ENCODE data around the gene RMND1. TPM values are rescaled to one million over a fixed set of nuclear protein-coding genes. Genes with fewer than 3 reads are reported as not detected.

RMND1 gene
- total RNA-seq, 4 donors from 2014 or later, result 18.4 to 31.8 (median 27.0) TPM

- TF ChIP-seq POLR2A (IDR thresholded peaks at IDR 0.05) (no peak), EP300 (IDR thresholded peaks at IDR 0.05) (no peak)
- TF ChIP-seq, protein P1, sequence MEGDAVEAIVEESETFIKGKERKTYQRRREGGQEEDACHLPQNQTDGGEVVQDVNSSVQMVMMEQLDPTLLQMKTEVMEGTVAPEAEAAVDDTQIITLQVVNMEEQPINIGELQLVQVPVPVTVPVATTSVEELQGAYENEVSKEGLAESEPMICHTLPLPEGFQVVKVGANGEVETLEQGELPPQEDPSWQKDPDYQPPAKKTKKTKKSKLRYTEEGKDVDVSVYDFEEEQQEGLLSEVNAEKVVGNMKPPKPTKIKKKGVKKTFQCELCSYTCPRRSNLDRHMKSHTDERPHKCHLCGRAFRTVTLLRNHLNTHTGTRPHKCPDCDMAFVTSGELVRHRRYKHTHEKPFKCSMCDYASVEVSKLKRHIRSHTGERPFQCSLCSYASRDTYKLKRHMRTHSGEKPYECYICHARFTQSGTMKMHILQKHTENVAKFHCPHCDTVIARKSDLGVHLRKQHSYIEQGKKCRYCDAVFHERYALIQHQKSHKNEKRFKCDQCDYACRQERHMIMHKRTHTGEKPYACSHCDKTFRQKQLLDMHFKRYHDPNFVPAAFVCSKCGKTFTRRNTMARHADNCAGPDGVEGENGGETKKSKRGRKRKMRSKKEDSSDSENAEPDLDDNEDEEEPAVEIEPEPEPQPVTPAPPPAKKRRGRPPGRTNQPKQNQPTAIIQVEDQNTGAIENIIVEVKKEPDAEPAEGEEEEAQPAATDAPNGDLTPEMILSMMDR (IDR thresholded peaks at IDR 0.05), result no peak
- Histone ChIP-seq H3K4me1 (peaks cover 0 to 22% (median 0%) of the 10 kb centered on the region in 4 donors), H3K9me3 (no peaks in the 10 kb centered on the region), H3K27ac (peak overlapping the region in 1 of 4 donors; percentile 84), H3K27me3 (peaks cover 0 to 3% of the 10 kb centered on the region in 2 donors), H3K36me3 (no peaks in the 10 kb centered on the region), H3K4me3 (peak overlapping the region in 1 of 4 donors; percentile 72)
- no peak for DNase-seq (ENCODE audit: low spot score in 2 of 2)
- 90 to 92% methylated on average over 9 of the region's 9 CpGs for WGBS, 2 donors
These were observed 43.5 kb upstream of the RMND1 start for GRCh38 chr6:151495380-151495779.

DNA sequence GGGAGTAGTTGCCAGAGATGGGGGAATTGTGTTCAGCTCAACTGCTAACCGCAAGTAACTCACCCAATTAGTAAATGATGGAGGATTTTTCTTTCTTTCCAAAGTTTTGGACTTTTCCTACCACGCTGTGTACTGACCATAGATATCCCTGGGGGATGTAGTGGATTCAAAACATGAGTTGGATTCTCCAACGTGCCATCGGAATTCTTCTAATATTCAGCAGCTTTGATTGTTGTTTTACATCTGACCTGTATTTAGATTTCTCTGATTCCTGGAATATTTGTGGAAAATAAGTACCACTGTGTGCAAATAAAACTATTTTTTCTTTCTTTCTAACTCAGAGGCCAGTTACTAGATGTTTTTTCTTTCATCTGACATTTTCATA lies 43.0 kb upstream of the RMND1 start:
- peaks cover 0 to 3% of the 10 kb centered on the region in 2 donors for H3K27me3 ChIP-seq
- H3K36me3 ChIP-seq, result no peaks in the 10 kb centered on the region
- TF ChIP-seq POLR2A (IDR thresholded peaks at IDR 0.05), result no peak
- no peak for TF ChIP-seq EP300 (IDR thresholded peaks at IDR 0.05)
- TF ChIP-seq, protein P1 (IDR thresholded peaks at IDR 0.05), result no peak
- no peaks in the 10 kb centered on the region for H3K9me3 ChIP-seq
- no peak for DNase-seq (ENCODE audit: low spot score in 2 of 2)
- peaks cover 0 to 22% (median 0%) of the 10 kb centered on the region in 4 donors for H3K4me1 ChIP-seq
- H3K27ac ChIP-seq, result peak overlapping the region in 2 of 4 donors; percentile 51 to 84
- 11% methylated on average over 4 of the region's 4 CpGs for WGBS, 2 donors
- H3K4me3 ChIP-seq, result peak overlapping the region; percentile 44 to 72 (median 64)

DNA sequence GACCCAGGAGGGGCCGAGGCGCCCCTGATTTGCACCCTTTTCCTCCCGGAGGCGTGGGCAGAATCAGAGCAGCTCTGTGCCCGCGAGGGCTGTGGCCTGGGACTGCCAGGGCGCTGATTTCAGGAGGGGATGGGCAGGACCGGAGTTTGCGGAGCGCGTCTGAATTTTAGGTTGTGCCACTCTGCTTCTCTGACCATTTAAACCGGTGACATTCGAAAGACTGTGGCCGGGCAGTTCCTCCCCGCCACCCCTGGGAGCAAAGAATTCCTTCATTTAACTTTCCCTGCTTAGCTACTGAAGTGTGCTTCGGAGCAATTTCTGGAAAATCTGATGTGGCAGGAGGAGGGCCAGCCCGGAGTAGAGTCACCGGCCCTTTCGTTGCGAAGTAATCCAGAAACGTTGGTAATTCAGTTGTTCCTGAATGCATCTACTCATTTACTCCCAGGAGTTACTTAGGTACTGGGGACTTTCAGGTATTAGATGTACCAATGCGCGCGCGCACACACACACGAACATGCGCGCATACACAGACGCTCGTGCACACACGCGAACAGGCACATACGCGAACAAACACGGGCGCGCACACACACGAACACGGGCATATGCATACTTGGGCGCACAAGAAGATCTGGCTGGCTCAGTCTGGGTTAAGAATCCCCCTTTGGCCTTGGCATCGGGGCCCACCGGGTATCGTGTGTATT lies 42.5 kb upstream of the RMND1 start:
- Histone ChIP-seq H3K27ac (peak overlapping the region; percentile 12 to 84 (median 40)), H3K27me3 (peaks cover 0 to 3% of the 10 kb centered on the region in 2 donors), H3K9me3 (no peaks in the 10 kb centered on the region), H3K4me1 (peaks cover 0 to 22% (median 0%) of the 10 kb centered on the region in 4 donors), H3K36me3 (no peaks in the 10 kb centered on the region), H3K4me3 (peak overlapping the region; percentile 44 to 72 (median 64))
- WGBS, 2 donors, result 1% methylated on average over 32 of the region's 43 CpGs
- peak; percentile 28 to 38 for DNase-seq (ENCODE audit: low spot score in 2 of 2)
- TF ChIP-seq, protein P1 (IDR thresholded peaks at IDR 0.05), result no peak
- TF ChIP-seq POLR2A (IDR thresholded peaks at IDR 0.05) (no peak), EP300 (IDR thresholded peaks at IDR 0.05) (no peak)

DNA sequence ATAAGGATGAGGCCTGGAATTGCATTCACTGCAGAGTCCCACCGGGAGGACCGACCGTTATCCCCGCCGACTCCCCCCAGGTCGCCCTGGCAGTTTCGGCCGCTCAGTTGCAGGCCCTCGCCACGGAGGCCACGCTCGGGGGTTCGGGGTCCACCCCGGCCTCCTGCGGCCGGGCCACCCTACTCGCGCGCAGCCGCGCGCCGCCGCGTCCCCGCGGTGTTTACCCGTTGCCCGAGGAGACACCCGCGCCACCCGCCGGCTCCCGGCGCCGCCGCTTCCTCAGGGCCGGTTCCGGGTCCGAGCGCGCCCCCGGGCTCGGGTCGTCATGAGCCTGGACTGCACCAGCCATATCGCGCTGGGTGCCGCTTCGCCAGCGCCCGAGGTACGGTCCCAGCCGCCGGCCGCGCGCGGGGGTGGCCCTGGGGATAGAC lies 41.9 kb upstream of the RMND1 start, which contains the start of gene CCDC170:
Gene CCDC170, plus strand, starts transcription at position 214 of the 431 bp plus-strand sequence. Its CDS starts 112 bp downstream, at position 326.
- WGBS, 2 donors, result 0% methylated on average over 3 to 31 of the region's 58 CpGs
- Histone ChIP-seq H3K36me3 (no peaks in the 10 kb centered on the region), H3K27me3 (peaks cover 0 to 3% of the 10 kb centered on the region in 2 donors), H3K27ac (peak within 1 kb of the TSS; percentile 12 to 84 (median 40)), H3K4me3 (peak within 1 kb of the TSS; percentile 44 to 72 (median 64)), H3K4me1 (peaks cover 0 to 22% (median 0%) of the 10 kb centered on the region in 4 donors), H3K9me3 (no peaks in the 10 kb centered on the region)
- no peak for DNase-seq (ENCODE audit: low spot score in 2 of 2)
- no peak for TF ChIP-seq EP300 (IDR thresholded peaks at IDR 0.05)
- TF ChIP-seq, protein P1 (IDR thresholded peaks at IDR 0.05), result no peak
- TF ChIP-seq POLR2A (IDR thresholded peaks at IDR 0.05), result no peak

DNA sequence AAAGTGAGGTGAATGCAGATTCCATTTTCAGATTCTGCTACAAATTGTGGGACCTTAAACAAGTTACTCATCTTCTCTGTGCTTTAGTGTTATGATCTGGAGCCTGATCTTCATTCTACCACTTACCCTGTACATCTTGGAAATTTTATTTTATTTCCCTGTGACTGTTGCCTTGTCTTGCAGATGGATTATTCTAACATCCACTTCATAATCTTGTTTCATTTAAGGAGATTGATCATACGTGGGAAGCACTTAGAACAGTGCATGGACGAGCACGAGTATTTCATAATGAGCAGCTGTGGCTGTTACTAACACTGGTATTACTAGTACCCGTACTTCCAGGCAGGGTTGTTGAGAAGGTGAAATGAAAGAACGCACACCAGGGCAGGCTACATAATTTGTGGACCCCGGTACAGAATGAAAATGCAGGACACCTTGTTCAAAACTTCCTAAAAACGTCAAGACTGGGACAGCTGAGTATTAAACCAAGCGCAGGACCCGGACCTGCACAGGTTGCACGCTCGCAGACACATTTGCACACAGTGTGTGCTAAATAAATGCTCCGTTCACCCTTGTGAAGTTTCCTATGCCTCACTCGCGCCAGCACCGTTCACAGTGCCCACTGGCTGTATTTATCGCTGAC lies 41.4 kb upstream of the RMND1 start:
- DNase-seq (ENCODE audit: low spot score in 2 of 2), result no peak
- WGBS, 2 donors, result 40 to 48% methylated on average over 16 of the region's 16 CpGs
- H3K4me3 ChIP-seq, result peak overlapping the region; percentile 44 to 72 (median 64)
- H3K4me1 ChIP-seq, result peaks cover 0 to 22% (median 0%) of the 10 kb centered on the region in 4 donors
- H3K27me3 ChIP-seq, result peaks cover 0 to 3% of the 10 kb centered on the region in 2 donors
- TF ChIP-seq POLR2A (IDR thresholded peaks at IDR 0.05) (no peak), EP300 (IDR thresholded peaks at IDR 0.05) (no peak)
- TF ChIP-seq, protein P1 (IDR thresholded peaks at IDR 0.05), result no peak
- no peaks in the 10 kb centered on the region for H3K36me3 ChIP-seq
- no peaks in the 10 kb centered on the region for H3K9me3 ChIP-seq
- H3K27ac ChIP-seq, result peak overlapping the region in 3 of 4 donors; percentile 29 to 84 (median 51)
